ENCODE data around the gene CCNYL1.

DNA sequence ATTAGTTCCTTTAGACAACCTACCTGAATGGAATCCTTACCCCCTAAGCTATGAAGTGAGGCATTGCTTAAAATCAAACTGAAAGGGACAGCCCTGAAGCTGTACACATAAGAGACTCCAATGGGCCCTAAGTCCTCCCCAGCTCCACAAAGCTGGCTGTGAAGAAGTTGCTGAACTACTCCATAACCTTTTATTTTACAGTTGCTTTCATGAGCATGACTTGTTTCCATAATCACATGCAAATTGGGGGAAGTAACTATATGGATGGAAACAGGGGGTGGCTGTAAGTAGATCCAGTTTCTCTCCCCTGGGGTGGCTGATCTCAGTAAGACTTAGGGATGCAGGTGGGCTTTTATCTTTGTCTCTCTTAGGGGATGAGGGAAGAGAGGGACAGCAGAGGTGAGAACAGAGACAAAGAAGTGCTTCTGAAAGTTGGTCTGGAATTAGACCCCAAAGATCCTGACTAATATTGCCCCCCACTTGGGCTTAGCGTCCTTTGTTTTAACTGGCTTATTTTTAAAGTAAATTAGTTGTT is 52.7 kb downstream of the CCNYL1 start:
- TF ChIP-seq CHD2 (IDR thresholded peaks at IDR 0.05; ENCODE audit: low read length, partially characterized antibody) (no peak), POLR2AphosphoS5 (IDR thresholded peaks at IDR 0.05; ENCODE audit: low read depth, low read length) (no peak)
- TF ChIP-seq, protein P1, sequence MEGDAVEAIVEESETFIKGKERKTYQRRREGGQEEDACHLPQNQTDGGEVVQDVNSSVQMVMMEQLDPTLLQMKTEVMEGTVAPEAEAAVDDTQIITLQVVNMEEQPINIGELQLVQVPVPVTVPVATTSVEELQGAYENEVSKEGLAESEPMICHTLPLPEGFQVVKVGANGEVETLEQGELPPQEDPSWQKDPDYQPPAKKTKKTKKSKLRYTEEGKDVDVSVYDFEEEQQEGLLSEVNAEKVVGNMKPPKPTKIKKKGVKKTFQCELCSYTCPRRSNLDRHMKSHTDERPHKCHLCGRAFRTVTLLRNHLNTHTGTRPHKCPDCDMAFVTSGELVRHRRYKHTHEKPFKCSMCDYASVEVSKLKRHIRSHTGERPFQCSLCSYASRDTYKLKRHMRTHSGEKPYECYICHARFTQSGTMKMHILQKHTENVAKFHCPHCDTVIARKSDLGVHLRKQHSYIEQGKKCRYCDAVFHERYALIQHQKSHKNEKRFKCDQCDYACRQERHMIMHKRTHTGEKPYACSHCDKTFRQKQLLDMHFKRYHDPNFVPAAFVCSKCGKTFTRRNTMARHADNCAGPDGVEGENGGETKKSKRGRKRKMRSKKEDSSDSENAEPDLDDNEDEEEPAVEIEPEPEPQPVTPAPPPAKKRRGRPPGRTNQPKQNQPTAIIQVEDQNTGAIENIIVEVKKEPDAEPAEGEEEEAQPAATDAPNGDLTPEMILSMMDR (IDR thresholded peaks at IDR 0.05): no peak

Measured in SK-N-SH (cell line).